H1 (cell line): Measurements from ENCODE around the gene CUEDC1.

Source experiments
- ATF3 ChIP-seq: IDR thresholded peaks from 2 replicates; pipeline ENCODE4 v1.6.1; 2011; ENCODE audit warnings: low read depth, mild to moderate bottlenecking, low read length; ENCODE audit not compliant: insufficient read depth
- CHD2 ChIP-seq: IDR thresholded peaks from 2 replicates; pipeline ENCODE4 v1.6.1; 2012; ENCODE audit warnings: low read length, improper control_type of control experiment
- CTCF ChIP-seq, 3 experiments: IDR thresholded peaks; 1 replicate in 2 of 3; 2 replicates in 1 of 3; pipeline versions ENCODE4 v1.5.1 to v1.6.1; 2011; ENCODE audit warnings: low read length in 3 of 3, mild to moderate bottlenecking in 3 of 3, inconsistent platforms in 2 of 3, low read depth in 1 of 3, moderate library complexity in 1 of 3; ENCODE audit not compliant: insufficient read depth in 1 of 3; ENCODE audit errors: control extremely low read depth in 1 of 3
- EZH2 ChIP-seq: fragments of 200-600 bp; sonication (generic); IDR thresholded peaks from 2 replicates; pipeline ENCODE4 v1.7.1; 2012; ENCODE audit warnings: low read depth, mild to moderate bottlenecking, moderate library complexity, low read length, inconsistent platforms; ENCODE audit not compliant: severe bottlenecking
- GABPA ChIP-seq: IDR thresholded peaks from 2 replicates; pipeline ENCODE4 v1.6.1; 2011; ENCODE audit warnings: mild to moderate bottlenecking, low read length, moderate library complexity, borderline replicate concordance; ENCODE audit not compliant: insufficient read depth
- JUN ChIP-seq: IDR thresholded peaks from 2 replicates; pipeline ENCODE4 v1.6.1; 2011; ENCODE audit warnings: low read depth, mild to moderate bottlenecking, improper control_type of control experiment, low read length
- PHF8 ChIP-seq: fragments of 200-600 bp; sonication (generic); conservative IDR thresholded peaks from 2 replicates; pipeline ENCODE4 v1.7.1; 2012; ENCODE audit warnings: low read depth, mild to moderate bottlenecking, inconsistent platforms, low read length, moderate library complexity
- POLR2A ChIP-seq, 2 experiments: IDR thresholded peaks; 1 replicate in 1 of 2; 2 replicates in 1 of 2; pipeline ENCODE4 v1.6.1; 2011; ENCODE audit warnings: low read depth in 2 of 2, low read length in 2 of 2, mild to moderate bottlenecking in 2 of 2; ENCODE audit errors: control extremely low read depth in 1 of 2
- RFX5 ChIP-seq: IDR thresholded peaks from 2 replicates; pipeline ENCODE4 v1.6.1; 2011; ENCODE audit warnings: low read depth, low read length, improper control_type of control experiment, borderline replicate concordance
- RXRA ChIP-seq: IDR thresholded peaks from 2 replicates; pipeline ENCODE4 v1.6.1; 2011; ENCODE audit warnings: low read depth, mild to moderate bottlenecking, low read length, moderate library complexity; ENCODE audit not compliant: insufficient read depth
- SP2 ChIP-seq: IDR thresholded peaks from 2 replicates; pipeline ENCODE4 v1.6.1; 2012; ENCODE audit warnings: mild to moderate bottlenecking, low read length, inconsistent platforms
- SUZ12 ChIP-seq: fragments of 200-600 bp; sonication (generic); IDR thresholded peaks from 2 replicates; pipeline ENCODE4 v1.6.1; 2012; ENCODE audit warnings: mild to moderate bottlenecking, inconsistent platforms, low read length, moderate library complexity, mixed read lengths
- TAF7 ChIP-seq: optimal IDR thresholded peaks from 2 replicates; pipeline ENCODE3; 2011; ENCODE audit warnings: low read depth, mild to moderate bottlenecking, inconsistent platforms, low read length, moderate library complexity, borderline replicate concordance
- TBP ChIP-seq: IDR thresholded peaks from 2 replicates; pipeline ENCODE4 v1.6.1; 2011; ENCODE audit warnings: low read depth, low read length, improper control_type of control experiment

- TF ChIP-seq RFX5 (no peak), ATF3 (no peak), CTCF (IDR thresholded peaks at IDR 0.05; ENCODE audit: control extremely low read depth in 1 of 3, insufficient read depth in 1 of 3, low read depth in 1 of 3, low read length in 3 of 3) (no peak), POLR2A (IDR thresholded peaks at IDR 0.05; ENCODE audit: control extremely low read depth in 1 of 2, low read depth in 2 of 2, low read length in 2 of 2) (no peak), CHD2 (no peak), TBP (no peak), TAF7 (no peak), JUN (no peak), EZH2 (no peak), PHF8 (no peak), GABPA (no peak), SUZ12 (no peak), SP2 (no peak), RXRA (no peak)
These were observed 46.9 kb downstream of the CUEDC1 start for GRCh38 chr17:57908278-57908677.
